ENCODE results near the gene HDAC4. TPM values are rescaled to one million over a fixed set of nuclear protein-coding genes. Genes with fewer than 3 reads are reported as not detected.

The HDAC4 gene
- total and polyA plus RNA-seq, 2 donors (not counting 1 experiment from before 2014, with no cell fraction given), result 13.5 to 46.0 TPM

DNA sequence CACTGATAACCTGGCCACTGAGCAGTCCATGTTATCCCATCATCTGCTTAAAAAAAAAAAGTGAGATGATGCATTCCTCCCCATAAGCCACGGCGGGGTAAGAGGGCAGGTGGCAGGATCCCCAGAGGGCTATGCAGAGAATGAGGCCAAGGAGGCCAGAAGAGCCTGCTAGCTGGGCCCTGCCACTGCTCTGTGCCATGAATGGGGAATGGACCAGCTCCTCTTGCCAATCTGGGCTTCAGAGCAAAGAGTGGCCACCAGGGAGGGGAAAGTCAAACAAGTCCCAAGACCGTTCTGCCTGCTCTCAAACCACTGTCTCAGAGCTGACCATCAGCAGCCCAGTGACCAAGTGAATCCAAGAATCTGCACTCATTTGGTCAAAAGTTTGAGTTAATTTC is 350.6 kb downstream of the HDAC4 start:
- H3K9me3 ChIP-seq (ENCODE audit: control extremely low read depth in 1 of 3, control insufficient read depth in 2 of 3, insufficient read depth in 1 of 3, low read length in 2 of 3), result no peaks in the 10 kb centered on the region
- TF ChIP-seq EZH2 (IDR thresholded peaks at IDR 0.05; ENCODE audit: borderline replicate concordance, insufficient read depth, low read depth, low read length, poor library complexity, severe bottlenecking), result no peak
- TF ChIP-seq, protein P1, sequence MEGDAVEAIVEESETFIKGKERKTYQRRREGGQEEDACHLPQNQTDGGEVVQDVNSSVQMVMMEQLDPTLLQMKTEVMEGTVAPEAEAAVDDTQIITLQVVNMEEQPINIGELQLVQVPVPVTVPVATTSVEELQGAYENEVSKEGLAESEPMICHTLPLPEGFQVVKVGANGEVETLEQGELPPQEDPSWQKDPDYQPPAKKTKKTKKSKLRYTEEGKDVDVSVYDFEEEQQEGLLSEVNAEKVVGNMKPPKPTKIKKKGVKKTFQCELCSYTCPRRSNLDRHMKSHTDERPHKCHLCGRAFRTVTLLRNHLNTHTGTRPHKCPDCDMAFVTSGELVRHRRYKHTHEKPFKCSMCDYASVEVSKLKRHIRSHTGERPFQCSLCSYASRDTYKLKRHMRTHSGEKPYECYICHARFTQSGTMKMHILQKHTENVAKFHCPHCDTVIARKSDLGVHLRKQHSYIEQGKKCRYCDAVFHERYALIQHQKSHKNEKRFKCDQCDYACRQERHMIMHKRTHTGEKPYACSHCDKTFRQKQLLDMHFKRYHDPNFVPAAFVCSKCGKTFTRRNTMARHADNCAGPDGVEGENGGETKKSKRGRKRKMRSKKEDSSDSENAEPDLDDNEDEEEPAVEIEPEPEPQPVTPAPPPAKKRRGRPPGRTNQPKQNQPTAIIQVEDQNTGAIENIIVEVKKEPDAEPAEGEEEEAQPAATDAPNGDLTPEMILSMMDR (IDR thresholded peaks at IDR 0.05), result no peak
- no peaks in the 10 kb centered on the region for H3K9me3 Mint-ChIP-seq (ENCODE audit: insufficient read depth)
- H3K27ac Mint-ChIP-seq, result no peak overlapping the region
- no peaks in the 10 kb centered on the region for H3K4me1 Mint-ChIP-seq
- intact Hi-C loops (cut with micrococcal nuclease), result no loop called here
- no peak overlapping the region for H3K27ac ChIP-seq (ENCODE audit: low read length in 2 of 2)
- POLR2A ChIA-PET, result no interaction called here
- H3K4me2 ChIP-seq (replicated peaks; ENCODE audit: low read depth, low read length, poor library complexity, severe bottlenecking), result no peak overlapping the region
- H3K4me3 ChIP-seq (ENCODE audit: control extremely low read depth in 1 of 5, extremely low read depth in 1 of 5, insufficient read depth in 1 of 5, low read depth in 2 of 5, low read length in 4 of 5), result no peak overlapping the region
- no peaks in the 10 kb centered on the region for H3K79me2 ChIP-seq (ENCODE audit: control insufficient read depth, insufficient read depth, low read length)
- CTCF ChIA-PET, result no interaction called here
- no peaks in the 10 kb centered on the region for H4K20me1 ChIP-seq (ENCODE audit: control insufficient read depth, insufficient read depth, low read length, poor library complexity, severe bottlenecking)
- no peak overlapping the region for H3K9ac ChIP-seq (ENCODE audit: low read length)
- no peaks in the 10 kb centered on the region for H3K27me3 Mint-ChIP-seq
- DNase-seq, result no peak
- H3K4me1 ChIP-seq (ENCODE audit: control insufficient read depth in 2 of 2, insufficient read depth in 2 of 2, low read length in 2 of 2), result no peaks in the 10 kb centered on the region
- no peak for ATAC-seq (ENCODE audit: low read depth)
- H3K36me3 ChIP-seq (replicated peaks in 1 of 2; ENCODE audit: control extremely low read depth in 1 of 2, control insufficient read depth in 1 of 2, extremely low read depth in 1 of 2, insufficient read depth in 2 of 2, low read length in 1 of 2), result peaks cover 0 to 9% of the 10 kb centered on the region in 2 experiments
- WGBS (ENCODE audit: insufficient coverage), result 90% methylated on average over 2 of the region's 3 CpGs
- no peak overlapping the region for H3K4me3 Mint-ChIP-seq
- H3K27me3 ChIP-seq (replicated peaks in 1 of 4; ENCODE audit: control extremely low read depth in 1 of 4, control insufficient read depth in 3 of 4, insufficient read depth in 4 of 4, low read length in 3 of 4), result no peaks in the 10 kb centered on the region
- H2AFZ ChIP-seq (ENCODE audit: insufficient read depth, low read depth, low read length, poor library complexity, severe bottlenecking), result no peak overlapping the region

DNA sequence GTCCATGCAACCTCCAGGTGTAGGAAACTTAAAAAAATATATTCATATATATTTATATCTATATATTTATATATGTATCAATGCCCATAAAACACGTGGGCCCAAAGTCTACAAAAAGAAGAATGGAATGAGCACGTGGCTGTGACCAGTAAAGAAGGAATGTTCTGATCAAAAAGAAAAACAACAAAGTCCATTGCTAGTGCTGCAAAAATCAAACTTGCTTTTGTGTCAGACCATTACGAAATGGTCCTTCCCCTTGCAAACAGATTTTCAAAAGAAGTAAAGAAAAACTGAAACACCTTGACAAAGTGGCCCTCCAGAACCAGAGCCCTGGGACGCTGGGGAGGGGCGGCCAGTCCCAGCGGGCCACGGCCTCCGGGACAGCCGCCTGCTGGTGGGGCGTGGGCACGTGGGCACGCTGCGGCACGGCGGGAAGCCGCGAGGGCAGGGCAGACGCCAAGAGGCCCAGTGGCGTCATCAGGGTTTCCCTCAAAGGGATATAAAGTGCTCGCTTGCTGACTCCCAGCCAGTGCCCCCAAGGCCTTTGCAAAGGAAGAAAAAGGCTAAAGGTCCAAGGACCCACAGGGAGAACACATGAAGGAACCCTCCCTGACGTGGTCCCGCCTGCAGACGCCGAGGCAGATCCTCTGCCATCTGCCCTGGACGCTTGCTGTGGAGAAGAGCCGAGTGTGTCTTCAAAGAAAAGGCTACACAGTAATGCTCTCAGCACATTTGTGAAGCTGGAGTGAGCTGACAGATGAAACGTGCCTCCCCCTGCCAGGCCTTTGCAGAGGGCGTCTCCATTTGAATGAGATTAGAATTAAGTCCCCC is 351.2 kb downstream of the HDAC4 start:
- Mint-ChIP-seq H3K4me3 (no peak overlapping the region), H3K9me3 (ENCODE audit: insufficient read depth) (no peaks in the 10 kb centered on the region), H3K27me3 (no peaks in the 10 kb centered on the region), H3K4me1 (no peaks in the 10 kb centered on the region), H3K27ac (no peak overlapping the region)
- 95% methylated on average over 24 of the region's 28 CpGs for WGBS (ENCODE audit: insufficient coverage)
- ATAC-seq (ENCODE audit: low read depth) (no peak), DNase-seq (no peak)
- H3K27ac ChIP-seq (ENCODE audit: low read length in 2 of 2), result no peak overlapping the region
- H3K79me2 ChIP-seq (ENCODE audit: control insufficient read depth, insufficient read depth, low read length), result no peaks in the 10 kb centered on the region
- no peak overlapping the region for H3K4me2 ChIP-seq (replicated peaks; ENCODE audit: low read depth, low read length, poor library complexity, severe bottlenecking)
- H3K4me3 ChIP-seq (ENCODE audit: control extremely low read depth in 1 of 5, extremely low read depth in 1 of 5, insufficient read depth in 1 of 5, low read depth in 2 of 5, low read length in 4 of 5), result no peak overlapping the region
- intact Hi-C loops (cut with micrococcal nuclease), result no loop called here
- POLR2A ChIA-PET, result no interaction called here
- no peak for TF ChIP-seq EZH2 (IDR thresholded peaks at IDR 0.05; ENCODE audit: borderline replicate concordance, insufficient read depth, low read depth, low read length, poor library complexity, severe bottlenecking)
- TF ChIP-seq, protein P1 (IDR thresholded peaks at IDR 0.05), result no peak
- no peaks in the 10 kb centered on the region for H4K20me1 ChIP-seq (ENCODE audit: control insufficient read depth, insufficient read depth, low read length, poor library complexity, severe bottlenecking)
- CTCF ChIA-PET, result no interaction called here
- no peaks in the 10 kb centered on the region for H3K9me3 ChIP-seq (ENCODE audit: control extremely low read depth in 1 of 3, control insufficient read depth in 2 of 3, insufficient read depth in 1 of 3, low read length in 2 of 3)
- H3K36me3 ChIP-seq (replicated peaks in 1 of 2; ENCODE audit: control extremely low read depth in 1 of 2, control insufficient read depth in 1 of 2, extremely low read depth in 1 of 2, insufficient read depth in 2 of 2, low read length in 1 of 2), result peaks cover 0 to 9% of the 10 kb centered on the region in 2 experiments
- no peak overlapping the region for H3K9ac ChIP-seq (ENCODE audit: low read length)
- no peaks in the 10 kb centered on the region for H3K27me3 ChIP-seq (replicated peaks in 1 of 4; ENCODE audit: control extremely low read depth in 1 of 4, control insufficient read depth in 3 of 4, insufficient read depth in 4 of 4, low read length in 3 of 4)
- no peaks in the 10 kb centered on the region for H3K4me1 ChIP-seq (ENCODE audit: control insufficient read depth in 2 of 2, insufficient read depth in 2 of 2, low read length in 2 of 2)
- H2AFZ ChIP-seq (ENCODE audit: insufficient read depth, low read depth, low read length, poor library complexity, severe bottlenecking), result no peak overlapping the region
